Measurements from ENCODE around the gene STARD3.

DNA sequence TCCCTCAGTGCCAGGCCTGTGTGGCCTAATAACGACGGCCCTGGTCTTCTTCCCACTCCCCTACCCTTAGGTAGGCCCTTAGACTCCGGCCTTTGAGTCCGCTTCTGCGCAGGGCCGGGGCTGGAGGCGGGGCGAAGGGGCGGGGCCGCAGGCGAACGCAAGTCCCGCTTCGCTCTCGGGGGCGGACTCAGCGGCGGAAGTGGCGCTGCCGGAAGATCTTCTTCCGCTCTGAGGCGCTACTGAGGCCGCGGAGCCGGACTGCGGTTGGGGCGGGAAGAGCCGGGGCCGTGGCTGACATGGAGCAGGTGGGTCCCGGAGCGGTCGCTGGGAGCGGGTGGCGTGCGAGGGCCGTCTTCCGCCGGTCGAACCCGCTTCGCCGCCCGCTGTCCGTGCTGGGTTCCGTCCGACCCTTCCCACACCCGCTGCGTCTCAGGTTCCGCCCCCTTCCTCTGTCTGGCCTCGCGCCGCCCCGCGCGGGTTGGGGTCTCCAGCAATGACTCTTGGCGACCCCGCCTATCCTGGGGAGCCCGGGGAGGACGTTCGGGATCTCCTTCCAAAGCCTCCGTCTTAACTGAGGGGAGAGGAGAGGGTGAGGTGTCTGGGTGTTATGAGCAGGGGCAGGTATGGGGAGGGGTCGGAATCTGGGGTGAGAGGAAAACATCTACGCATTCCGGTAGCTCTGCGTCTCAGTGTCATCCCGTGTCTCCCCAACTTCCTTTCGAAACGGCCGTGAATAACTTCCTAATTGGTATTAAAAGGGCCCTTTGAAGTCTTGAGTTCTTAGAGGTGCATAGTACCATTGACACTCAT lies at the start of gene STARD3:
- TF ChIP-seq, protein P1, sequence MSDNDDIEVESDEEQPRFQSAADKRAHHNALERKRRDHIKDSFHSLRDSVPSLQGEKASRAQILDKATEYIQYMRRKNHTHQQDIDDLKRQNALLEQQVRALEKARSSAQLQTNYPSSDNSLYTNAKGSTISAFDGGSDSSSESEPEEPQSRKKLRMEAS (CRISPR knock-in tag; IDR thresholded peaks at IDR 0.05), result no peak; the same call in 1 of the 2 replicates
- TF ChIP-seq, protein P2, sequence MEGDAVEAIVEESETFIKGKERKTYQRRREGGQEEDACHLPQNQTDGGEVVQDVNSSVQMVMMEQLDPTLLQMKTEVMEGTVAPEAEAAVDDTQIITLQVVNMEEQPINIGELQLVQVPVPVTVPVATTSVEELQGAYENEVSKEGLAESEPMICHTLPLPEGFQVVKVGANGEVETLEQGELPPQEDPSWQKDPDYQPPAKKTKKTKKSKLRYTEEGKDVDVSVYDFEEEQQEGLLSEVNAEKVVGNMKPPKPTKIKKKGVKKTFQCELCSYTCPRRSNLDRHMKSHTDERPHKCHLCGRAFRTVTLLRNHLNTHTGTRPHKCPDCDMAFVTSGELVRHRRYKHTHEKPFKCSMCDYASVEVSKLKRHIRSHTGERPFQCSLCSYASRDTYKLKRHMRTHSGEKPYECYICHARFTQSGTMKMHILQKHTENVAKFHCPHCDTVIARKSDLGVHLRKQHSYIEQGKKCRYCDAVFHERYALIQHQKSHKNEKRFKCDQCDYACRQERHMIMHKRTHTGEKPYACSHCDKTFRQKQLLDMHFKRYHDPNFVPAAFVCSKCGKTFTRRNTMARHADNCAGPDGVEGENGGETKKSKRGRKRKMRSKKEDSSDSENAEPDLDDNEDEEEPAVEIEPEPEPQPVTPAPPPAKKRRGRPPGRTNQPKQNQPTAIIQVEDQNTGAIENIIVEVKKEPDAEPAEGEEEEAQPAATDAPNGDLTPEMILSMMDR (IDR thresholded peaks at IDR 0.05), result no peak
- TF ChIP-seq RELA (CRISPR knock-in tag; IDR thresholded peaks at IDR 0.05; ENCODE audit: borderline replicate concordance) (no peak), ESRRA (CRISPR knock-in tag; IDR thresholded peaks at IDR 0.05; ENCODE audit: borderline replicate concordance) (no peak; the same call in 1 of the 2 replicates), ELF4 (CRISPR knock-in tag; IDR thresholded peaks at IDR 0.05; ENCODE audit: low read depth) (no peak), TCF7 (CRISPR knock-in tag; IDR thresholded peaks at IDR 0.05; ENCODE audit: low read depth) (no peak), JUN (CRISPR knock-in tag; IDR thresholded peaks at IDR 0.05) (no peak), RORB (CRISPR knock-in tag; IDR thresholded peaks at IDR 0.05) (no peak), SMAD3 (CRISPR knock-in tag; IDR thresholded peaks at IDR 0.05; ENCODE audit: borderline replicate concordance) (no peak)
- TF ChIP-seq, protein P3, sequence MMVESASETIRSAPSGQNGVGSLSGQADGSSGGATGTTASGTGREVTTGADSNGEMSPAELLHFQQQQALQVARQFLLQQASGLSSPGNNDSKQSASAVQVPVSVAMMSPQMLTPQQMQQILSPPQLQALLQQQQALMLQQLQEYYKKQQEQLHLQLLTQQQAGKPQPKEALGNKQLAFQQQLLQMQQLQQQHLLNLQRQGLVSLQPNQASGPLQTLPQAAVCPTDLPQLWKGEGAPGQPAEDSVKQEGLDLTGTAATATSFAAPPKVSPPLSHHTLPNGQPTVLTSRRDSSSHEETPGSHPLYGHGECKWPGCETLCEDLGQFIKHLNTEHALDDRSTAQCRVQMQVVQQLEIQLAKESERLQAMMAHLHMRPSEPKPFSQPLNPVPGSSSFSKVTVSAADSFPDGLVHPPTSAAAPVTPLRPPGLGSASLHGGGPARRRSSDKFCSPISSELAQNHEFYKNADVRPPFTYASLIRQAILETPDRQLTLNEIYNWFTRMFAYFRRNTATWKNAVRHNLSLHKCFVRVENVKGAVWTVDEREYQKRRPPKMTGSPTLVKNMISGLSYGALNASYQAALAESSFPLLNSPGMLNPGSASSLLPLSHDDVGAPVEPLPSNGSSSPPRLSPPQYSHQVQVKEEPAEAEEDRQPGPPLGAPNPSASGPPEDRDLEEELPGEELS (CRISPR knock-in tag; IDR thresholded peaks at IDR 0.05), result peak; percentile 77; the same call in 1 of the 2 replicates
- TF ChIP-seq, protein P4, sequence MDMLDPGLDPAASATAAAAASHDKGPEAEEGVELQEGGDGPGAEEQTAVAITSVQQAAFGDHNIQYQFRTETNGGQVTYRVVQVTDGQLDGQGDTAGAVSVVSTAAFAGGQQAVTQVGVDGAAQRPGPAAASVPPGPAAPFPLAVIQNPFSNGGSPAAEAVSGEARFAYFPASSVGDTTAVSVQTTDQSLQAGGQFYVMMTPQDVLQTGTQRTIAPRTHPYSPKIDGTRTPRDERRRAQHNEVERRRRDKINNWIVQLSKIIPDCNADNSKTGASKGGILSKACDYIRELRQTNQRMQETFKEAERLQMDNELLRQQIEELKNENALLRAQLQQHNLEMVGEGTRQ (CRISPR knock-in tag; IDR thresholded peaks at IDR 0.05), result 0 out of 2 replicates have a peak, but pooled peaks have one; percentile 29
- TF ChIP-seq, protein P5, sequence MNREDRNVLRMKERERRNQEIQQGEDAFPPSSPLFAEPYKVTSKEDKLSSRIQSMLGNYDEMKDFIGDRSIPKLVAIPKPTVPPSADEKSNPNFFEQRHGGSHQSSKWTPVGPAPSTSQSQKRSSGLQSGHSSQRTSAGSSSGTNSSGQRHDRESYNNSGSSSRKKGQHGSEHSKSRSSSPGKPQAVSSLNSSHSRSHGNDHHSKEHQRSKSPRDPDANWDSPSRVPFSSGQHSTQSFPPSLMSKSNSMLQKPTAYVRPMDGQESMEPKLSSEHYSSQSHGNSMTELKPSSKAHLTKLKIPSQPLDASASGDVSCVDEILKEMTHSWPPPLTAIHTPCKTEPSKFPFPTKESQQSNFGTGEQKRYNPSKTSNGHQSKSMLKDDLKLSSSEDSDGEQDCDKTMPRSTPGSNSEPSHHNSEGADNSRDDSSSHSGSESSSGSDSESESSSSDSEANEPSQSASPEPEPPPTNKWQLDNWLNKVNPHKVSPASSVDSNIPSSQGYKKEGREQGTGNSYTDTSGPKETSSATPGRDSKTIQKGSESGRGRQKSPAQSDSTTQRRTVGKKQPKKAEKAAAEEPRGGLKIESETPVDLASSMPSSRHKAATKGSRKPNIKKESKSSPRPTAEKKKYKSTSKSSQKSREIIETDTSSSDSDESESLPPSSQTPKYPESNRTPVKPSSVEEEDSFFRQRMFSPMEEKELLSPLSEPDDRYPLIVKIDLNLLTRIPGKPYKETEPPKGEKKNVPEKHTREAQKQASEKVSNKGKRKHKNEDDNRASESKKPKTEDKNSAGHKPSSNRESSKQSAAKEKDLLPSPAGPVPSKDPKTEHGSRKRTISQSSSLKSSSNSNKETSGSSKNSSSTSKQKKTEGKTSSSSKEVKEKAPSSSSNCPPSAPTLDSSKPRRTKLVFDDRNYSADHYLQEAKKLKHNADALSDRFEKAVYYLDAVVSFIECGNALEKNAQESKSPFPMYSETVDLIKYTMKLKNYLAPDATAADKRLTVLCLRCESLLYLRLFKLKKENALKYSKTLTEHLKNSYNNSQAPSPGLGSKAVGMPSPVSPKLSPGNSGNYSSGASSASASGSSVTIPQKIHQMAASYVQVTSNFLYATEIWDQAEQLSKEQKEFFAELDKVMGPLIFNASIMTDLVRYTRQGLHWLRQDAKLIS (CRISPR knock-in tag; IDR thresholded peaks at IDR 0.05; ENCODE audit: borderline replicate concordance), result no peak
- TF ChIP-seq, protein P6, sequence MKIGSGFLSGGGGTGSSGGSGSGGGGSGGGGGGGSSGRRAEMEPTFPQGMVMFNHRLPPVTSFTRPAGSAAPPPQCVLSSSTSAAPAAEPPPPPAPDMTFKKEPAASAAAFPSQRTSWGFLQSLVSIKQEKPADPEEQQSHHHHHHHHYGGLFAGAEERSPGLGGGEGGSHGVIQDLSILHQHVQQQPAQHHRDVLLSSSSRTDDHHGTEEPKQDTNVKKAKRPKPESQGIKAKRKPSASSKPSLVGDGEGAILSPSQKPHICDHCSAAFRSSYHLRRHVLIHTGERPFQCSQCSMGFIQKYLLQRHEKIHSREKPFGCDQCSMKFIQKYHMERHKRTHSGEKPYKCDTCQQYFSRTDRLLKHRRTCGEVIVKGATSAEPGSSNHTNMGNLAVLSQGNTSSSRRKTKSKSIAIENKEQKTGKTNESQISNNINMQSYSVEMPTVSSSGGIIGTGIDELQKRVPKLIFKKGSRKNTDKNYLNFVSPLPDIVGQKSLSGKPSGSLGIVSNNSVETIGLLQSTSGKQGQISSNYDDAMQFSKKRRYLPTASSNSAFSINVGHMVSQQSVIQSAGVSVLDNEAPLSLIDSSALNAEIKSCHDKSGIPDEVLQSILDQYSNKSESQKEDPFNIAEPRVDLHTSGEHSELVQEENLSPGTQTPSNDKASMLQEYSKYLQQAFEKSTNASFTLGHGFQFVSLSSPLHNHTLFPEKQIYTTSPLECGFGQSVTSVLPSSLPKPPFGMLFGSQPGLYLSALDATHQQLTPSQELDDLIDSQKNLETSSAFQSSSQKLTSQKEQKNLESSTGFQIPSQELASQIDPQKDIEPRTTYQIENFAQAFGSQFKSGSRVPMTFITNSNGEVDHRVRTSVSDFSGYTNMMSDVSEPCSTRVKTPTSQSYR (CRISPR knock-in tag; IDR thresholded peaks at IDR 0.05), result no peak
